ENCODE measurements around the gene ABL2.

DNA sequence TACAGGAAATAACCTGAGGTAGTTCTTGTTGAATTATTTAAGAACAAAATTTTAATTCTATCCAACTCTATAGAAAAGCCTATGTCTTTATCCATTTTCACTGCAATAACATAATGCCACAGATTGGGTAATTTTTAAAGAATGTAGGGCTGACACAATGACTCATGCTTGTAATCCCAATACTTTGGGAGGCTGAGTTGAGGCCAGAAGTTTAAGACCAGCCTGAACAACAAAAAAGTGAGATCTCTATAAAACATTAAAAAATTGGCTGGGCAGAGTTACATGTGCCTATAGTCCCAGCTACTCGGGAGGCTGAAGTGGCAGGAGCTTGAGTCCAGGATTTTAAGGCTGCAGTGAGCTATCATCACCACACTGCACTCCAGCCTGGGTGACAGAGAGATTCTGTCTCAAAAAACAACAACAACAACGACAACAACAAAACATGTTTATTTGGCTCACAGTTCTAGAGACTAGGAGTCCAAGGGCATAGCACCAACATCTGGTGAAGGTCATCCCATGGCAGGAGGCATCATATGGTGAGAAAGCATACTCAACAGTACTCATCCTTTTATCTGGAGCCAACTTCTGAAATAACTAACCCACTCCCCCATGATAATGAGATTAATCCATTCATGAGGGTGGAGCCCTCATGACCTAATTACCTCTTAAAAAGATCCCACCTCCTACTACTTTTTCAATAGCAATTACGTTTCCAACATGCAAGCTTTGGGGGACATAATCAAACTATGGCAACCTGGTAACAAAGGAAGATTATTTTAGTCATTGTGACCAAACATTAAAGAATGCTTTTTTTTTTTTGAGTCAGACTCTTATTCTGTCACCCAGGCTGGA lies 59.6 kb downstream of the ABL2 start:
- TF ChIP-seq EP300 (IDR thresholded peaks at IDR 0.05) (no peak), POLR2A (IDR thresholded peaks at IDR 0.05) (no peak), POLR2AphosphoS5 (IDR thresholded peaks at IDR 0.05) (no peak)
- TF ChIP-seq, protein P1, sequence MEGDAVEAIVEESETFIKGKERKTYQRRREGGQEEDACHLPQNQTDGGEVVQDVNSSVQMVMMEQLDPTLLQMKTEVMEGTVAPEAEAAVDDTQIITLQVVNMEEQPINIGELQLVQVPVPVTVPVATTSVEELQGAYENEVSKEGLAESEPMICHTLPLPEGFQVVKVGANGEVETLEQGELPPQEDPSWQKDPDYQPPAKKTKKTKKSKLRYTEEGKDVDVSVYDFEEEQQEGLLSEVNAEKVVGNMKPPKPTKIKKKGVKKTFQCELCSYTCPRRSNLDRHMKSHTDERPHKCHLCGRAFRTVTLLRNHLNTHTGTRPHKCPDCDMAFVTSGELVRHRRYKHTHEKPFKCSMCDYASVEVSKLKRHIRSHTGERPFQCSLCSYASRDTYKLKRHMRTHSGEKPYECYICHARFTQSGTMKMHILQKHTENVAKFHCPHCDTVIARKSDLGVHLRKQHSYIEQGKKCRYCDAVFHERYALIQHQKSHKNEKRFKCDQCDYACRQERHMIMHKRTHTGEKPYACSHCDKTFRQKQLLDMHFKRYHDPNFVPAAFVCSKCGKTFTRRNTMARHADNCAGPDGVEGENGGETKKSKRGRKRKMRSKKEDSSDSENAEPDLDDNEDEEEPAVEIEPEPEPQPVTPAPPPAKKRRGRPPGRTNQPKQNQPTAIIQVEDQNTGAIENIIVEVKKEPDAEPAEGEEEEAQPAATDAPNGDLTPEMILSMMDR (IDR thresholded peaks at IDR 0.05): no peak
